ENCODE results near the gene HRAS.

DNA sequence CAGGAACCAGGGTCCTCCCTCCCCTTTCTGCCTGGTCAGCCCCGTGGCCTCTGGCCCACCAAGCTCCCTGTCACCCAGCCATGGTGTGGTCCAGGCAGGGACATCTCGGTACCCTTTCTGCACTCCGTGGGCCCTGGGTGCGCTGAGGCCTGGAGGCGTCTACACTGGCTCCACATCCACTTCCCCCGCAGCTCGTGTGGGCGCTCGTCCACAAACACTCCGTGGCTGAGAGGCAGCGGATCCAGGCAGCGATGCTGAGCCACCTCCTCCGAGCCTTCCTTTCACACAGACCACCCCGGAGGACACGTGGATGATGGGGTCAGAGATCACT, 44.5 kb downstream of the HRAS start:
- TF ChIP-seq, protein P1, sequence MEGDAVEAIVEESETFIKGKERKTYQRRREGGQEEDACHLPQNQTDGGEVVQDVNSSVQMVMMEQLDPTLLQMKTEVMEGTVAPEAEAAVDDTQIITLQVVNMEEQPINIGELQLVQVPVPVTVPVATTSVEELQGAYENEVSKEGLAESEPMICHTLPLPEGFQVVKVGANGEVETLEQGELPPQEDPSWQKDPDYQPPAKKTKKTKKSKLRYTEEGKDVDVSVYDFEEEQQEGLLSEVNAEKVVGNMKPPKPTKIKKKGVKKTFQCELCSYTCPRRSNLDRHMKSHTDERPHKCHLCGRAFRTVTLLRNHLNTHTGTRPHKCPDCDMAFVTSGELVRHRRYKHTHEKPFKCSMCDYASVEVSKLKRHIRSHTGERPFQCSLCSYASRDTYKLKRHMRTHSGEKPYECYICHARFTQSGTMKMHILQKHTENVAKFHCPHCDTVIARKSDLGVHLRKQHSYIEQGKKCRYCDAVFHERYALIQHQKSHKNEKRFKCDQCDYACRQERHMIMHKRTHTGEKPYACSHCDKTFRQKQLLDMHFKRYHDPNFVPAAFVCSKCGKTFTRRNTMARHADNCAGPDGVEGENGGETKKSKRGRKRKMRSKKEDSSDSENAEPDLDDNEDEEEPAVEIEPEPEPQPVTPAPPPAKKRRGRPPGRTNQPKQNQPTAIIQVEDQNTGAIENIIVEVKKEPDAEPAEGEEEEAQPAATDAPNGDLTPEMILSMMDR (IDR thresholded peaks at IDR 0.05) = no peak
- no peak for TF ChIP-seq POLR2A (IDR thresholded peaks at IDR 0.05)
- no peak for TF ChIP-seq POLR2AphosphoS5 (IDR thresholded peaks at IDR 0.05)
- no peak for TF ChIP-seq EP300 (IDR thresholded peaks at IDR 0.05)

Measured in upper lobe of left lung (tissue), 4 donors.